GM19372 (cell line): ENCODE data around the gene TOE1.
"Not testable (repeated sequence)": the region's sequence is repeated elsewhere in the genome, so short reads cannot be mapped to it uniquely, and the experiment has no call there.

ENCODE experiments used
- ATAC-seq: cut with Tn5 transposase; IDR thresholded peaks from one replicate; pipeline ENCODE4 v1.9.1; 2021; ENCODE audit warnings: mild to moderate bottlenecking, low read depth, moderate library complexity; ENCODE audit not compliant: unreplicated experiment

The TOE1 gene

GRCh38 chr1:45353685-45354084, 13.7 kb downstream of the TOE1 start:
- ATAC-seq: no peak

- no peak for ATAC-seq
These were observed 14.9 kb downstream of the TOE1 start for GRCh38 chr1:45354838-45355237.

GRCh38 chr1:45355683-45356082, 15.7 kb downstream of the TOE1 start:
- no peak for ATAC-seq

- ATAC-seq: no peak
These were observed 16.2 kb downstream of the TOE1 start for GRCh38 chr1:45356186-45356585.

- no peak for ATAC-seq
These were observed 20.0 kb downstream of the TOE1 start for GRCh38 chr1:45359882-45360513.

GRCh38 chr1:45360981-45361380, 21.0 kb downstream of the TOE1 start:
- not testable (repeated sequence) for ATAC-seq

- no peak for ATAC-seq
These were observed 24.3 kb downstream of the TOE1 start for GRCh38 chr1:45364294-45364693.

GRCh38 chr1:45365051-45365450, 25.1 kb downstream of the TOE1 start:
- ATAC-seq: no peak

GRCh38 chr1:45370575-45370974, 30.6 kb downstream of the TOE1 start:
- no peak for ATAC-seq

GRCh38 chr1:45373573-45373972, 33.6 kb downstream of the TOE1 start:
- ATAC-seq: no peak

- ATAC-seq: no peak
These were observed 35.4 kb downstream of the TOE1 start for GRCh38 chr1:45375104-45376090.

- no peak for ATAC-seq
These were observed 38.2 kb downstream of the TOE1 start for GRCh38 chr1:45378184-45378583.

- ATAC-seq: no peak
These were observed 39.6 kb downstream of the TOE1 start for GRCh38 chr1:45379524-45379923.

GRCh38 chr1:45380125-45380524, 40.2 kb downstream of the TOE1 start:
- ATAC-seq: no peak

GRCh38 chr1:45380730-45381129, 40.8 kb downstream of the TOE1 start:
- no peak for ATAC-seq

- no peak for ATAC-seq
These were observed 41.3 kb downstream of the TOE1 start for GRCh38 chr1:45381243-45381642.

GRCh38 chr1:45383191-45383590, 43.2 kb downstream of the TOE1 start:
- ATAC-seq: no peak

- not testable (repeated sequence) for ATAC-seq
These were observed 44.2 kb downstream of the TOE1 start for GRCh38 chr1:45384213-45384612.

GRCh38 chr1:45385302-45385701, 45.3 kb downstream of the TOE1 start:
- ATAC-seq: no peak

- no peak for ATAC-seq
These were observed 46.2 kb downstream of the TOE1 start for GRCh38 chr1:45386219-45386618.
